HFF-Myc (cell line): ENCODE measurements around the gene LONP2.

Experiments
- DNase-seq: peaks from one replicate; pipeline ENCODE4 v3.0.0-alpha.2; 2011; ENCODE audit warnings: low read depth; ENCODE audit errors: extremely low read depth
- H3K4me3 ChIP-seq: replicated peaks from 2 replicates; pipeline ENCODE4 v1.5.1; 2011; ENCODE audit warnings: low read depth, mild to moderate bottlenecking, control low read depth, low read length
- TF ChIP-seq, protein P1 (sequence below): IDR thresholded peaks from 2 replicates; pipeline ENCODE4 v1.5.1; 2012; ENCODE audit warnings: mild to moderate bottlenecking, low read depth, low read length, control low read depth; ENCODE audit errors: missing control alignments

LONP2 gene

DNA sequence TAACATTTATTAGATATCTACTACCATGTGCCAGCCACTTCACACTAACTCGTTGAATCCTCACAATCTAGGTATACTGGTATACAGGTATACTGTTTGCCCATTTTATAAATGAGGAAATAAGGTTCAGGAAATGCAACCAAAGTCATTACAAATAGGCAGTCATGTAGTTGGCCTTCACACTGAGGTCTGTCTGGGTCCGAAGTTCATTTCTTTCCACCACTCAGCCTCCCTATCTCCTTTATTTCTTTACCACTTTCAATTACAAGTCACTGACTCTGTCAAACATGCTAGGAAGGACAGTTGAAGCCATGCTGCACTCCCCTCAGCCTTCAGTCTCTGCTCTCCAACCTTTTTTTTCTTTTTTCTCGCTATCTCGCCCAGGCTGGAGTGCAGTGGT lies 161.8 kb downstream of the LONP2 start:
- DNase-seq = no peak
- H3K4me3 ChIP-seq = no peak overlapping the region
- TF ChIP-seq, protein P1, sequence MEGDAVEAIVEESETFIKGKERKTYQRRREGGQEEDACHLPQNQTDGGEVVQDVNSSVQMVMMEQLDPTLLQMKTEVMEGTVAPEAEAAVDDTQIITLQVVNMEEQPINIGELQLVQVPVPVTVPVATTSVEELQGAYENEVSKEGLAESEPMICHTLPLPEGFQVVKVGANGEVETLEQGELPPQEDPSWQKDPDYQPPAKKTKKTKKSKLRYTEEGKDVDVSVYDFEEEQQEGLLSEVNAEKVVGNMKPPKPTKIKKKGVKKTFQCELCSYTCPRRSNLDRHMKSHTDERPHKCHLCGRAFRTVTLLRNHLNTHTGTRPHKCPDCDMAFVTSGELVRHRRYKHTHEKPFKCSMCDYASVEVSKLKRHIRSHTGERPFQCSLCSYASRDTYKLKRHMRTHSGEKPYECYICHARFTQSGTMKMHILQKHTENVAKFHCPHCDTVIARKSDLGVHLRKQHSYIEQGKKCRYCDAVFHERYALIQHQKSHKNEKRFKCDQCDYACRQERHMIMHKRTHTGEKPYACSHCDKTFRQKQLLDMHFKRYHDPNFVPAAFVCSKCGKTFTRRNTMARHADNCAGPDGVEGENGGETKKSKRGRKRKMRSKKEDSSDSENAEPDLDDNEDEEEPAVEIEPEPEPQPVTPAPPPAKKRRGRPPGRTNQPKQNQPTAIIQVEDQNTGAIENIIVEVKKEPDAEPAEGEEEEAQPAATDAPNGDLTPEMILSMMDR = no peak
